ENCODE measurements around the gene IL22. TPM values are rescaled to one million over a fixed set of nuclear protein-coding genes. Genes with fewer than 3 reads are reported as not detected.

The IL22 gene
- total RNA-seq, 4 donors from 2014 or later, result not detected

- no peak for TF ChIP-seq CTCF (IDR thresholded peaks at IDR 0.05; ENCODE audit: low read depth)
These were observed 31.9 kb downstream of the IL22 start for GRCh38 chr12:68221497-68221896.

GRCh38 chr12:68210875-68211274, 42.5 kb downstream of the IL22 start:
- TF ChIP-seq CTCF (IDR thresholded peaks at IDR 0.05; ENCODE audit: low read depth), result no peak

GRCh38 chr12:68207276-68207675, 46.1 kb downstream of the IL22 start:
- TF ChIP-seq CTCF (IDR thresholded peaks at IDR 0.05; ENCODE audit: low read depth), result no peak

GRCh38 chr12:68206446-68206845, 47.0 kb downstream of the IL22 start:
- no peak for TF ChIP-seq CTCF (IDR thresholded peaks at IDR 0.05; ENCODE audit: low read depth)

DNA sequence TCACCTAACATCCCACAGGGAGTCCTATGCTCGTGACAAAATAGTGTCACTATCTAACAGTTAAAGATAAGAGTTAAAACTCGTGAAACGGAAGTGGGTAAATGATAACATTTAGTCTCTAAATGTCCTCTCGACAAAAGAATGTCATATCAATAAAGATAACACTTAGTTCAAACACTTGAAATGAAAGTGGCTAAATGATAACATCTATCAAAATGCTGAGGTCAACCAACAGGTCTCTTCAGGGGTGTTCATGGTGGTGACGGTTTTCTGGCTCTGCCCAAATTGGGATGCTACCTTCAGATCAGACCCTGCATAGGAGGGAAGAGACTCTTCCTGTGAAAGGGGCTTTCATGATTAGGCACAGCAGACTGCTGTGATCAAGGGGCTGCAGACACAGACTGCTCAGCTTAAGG, 49.9 kb downstream of the IL22 start:
- TF ChIP-seq CTCF (IDR thresholded peaks at IDR 0.05; ENCODE audit: low read depth), result no peak

DNA sequence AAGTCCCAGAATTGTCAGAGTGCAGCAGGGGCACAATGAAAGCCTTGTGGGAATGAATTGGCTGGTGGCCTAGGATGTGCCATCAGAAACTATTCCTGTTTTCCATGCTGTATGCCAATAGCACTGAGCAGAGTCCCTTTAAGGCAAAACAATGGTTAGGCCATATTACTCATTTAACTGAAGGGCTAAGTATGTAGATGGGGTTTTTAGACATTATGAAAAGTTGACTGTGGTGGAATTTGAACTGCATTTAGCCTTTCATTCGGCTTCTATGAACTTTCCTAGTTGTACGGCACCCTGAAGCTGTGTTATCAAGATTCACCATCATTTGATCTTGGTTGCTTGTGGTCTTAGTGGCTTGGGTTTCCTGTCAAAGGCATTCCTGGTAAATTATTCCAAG, 52.5 kb downstream of the IL22 start:
- TF ChIP-seq CTCF (IDR thresholded peaks at IDR 0.05; ENCODE audit: low read depth), result no peak

DNA sequence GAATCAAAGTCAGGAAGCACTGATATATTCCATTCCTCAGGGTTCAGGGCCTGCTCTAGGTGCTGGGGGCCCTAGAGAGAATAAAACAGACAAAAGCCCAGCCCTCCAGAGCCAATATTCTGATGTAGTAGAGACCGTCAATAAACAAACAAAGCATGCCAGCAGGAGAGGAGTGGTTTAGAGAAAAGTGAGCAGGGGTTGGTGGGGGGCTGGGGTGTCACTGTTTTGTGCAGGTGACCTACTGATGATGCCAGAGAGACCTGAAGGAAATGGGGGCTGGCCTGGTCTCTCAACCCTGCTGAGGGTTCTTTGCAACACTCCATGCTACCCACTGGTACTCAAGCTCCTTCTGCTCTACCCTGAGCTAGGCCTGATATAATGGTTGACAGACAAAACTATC, 54.3 kb downstream of the IL22 start:
- no peak for TF ChIP-seq CTCF (IDR thresholded peaks at IDR 0.05; ENCODE audit: low read depth)
